Panc1 (cell line): ENCODE data around the gene TECPR2.

Experiments
- POLR2AphosphoS5 ChIP-seq: IDR thresholded peaks from 2 replicates; pipeline ENCODE4 v1.6.1; 2012; ENCODE audit warnings: mild to moderate bottlenecking, low read depth, low read length, moderate library complexity
- REST ChIP-seq, 2 experiments: IDR thresholded peaks; 2 replicates each; pipeline ENCODE4 v1.6.1; 2011 to 2012; ENCODE audit warnings: low read depth in 2 of 2, control low read depth in 1 of 2, low read length in 1 of 2, mild to moderate bottlenecking in 1 of 2, moderate library complexity in 1 of 2; ENCODE audit not compliant: insufficient read depth in 1 of 2
- SIN3A ChIP-seq: IDR thresholded peaks from 2 replicates; pipeline ENCODE4 v1.6.1; 2012; ENCODE audit warnings: low read depth, mild to moderate bottlenecking, low read length, moderate library complexity, borderline replicate concordance; ENCODE audit not compliant: insufficient read depth
- TCF7L2 ChIP-seq: IDR thresholded peaks from 2 replicates; pipeline ENCODE4 v1.6.1; 2011; ENCODE audit warnings: mild to moderate bottlenecking, low read depth, low read length, inconsistent platforms
- TF ChIP-seq, protein P1 (sequence below): fragments of 450-650 bp; IDR thresholded peaks from 2 replicates; pipeline ENCODE4 v1.5.1; 2017; ENCODE audit warnings: mild to moderate bottlenecking

GRCh38 chr14:102407258-102407657 is 44.5 kb downstream of the TECPR2 start:
- TF ChIP-seq, protein P1, sequence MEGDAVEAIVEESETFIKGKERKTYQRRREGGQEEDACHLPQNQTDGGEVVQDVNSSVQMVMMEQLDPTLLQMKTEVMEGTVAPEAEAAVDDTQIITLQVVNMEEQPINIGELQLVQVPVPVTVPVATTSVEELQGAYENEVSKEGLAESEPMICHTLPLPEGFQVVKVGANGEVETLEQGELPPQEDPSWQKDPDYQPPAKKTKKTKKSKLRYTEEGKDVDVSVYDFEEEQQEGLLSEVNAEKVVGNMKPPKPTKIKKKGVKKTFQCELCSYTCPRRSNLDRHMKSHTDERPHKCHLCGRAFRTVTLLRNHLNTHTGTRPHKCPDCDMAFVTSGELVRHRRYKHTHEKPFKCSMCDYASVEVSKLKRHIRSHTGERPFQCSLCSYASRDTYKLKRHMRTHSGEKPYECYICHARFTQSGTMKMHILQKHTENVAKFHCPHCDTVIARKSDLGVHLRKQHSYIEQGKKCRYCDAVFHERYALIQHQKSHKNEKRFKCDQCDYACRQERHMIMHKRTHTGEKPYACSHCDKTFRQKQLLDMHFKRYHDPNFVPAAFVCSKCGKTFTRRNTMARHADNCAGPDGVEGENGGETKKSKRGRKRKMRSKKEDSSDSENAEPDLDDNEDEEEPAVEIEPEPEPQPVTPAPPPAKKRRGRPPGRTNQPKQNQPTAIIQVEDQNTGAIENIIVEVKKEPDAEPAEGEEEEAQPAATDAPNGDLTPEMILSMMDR, result no peak
- TF ChIP-seq REST (IDR thresholded peaks at IDR 0.05; ENCODE audit: insufficient read depth in 1 of 2, low read depth in 2 of 2, low read length in 1 of 2) (no peak), SIN3A (no peak), POLR2AphosphoS5 (no peak), TCF7L2 (no peak)
